GM18505 (cell line): ENCODE data around the gene COL2A1.

Experiments used
- ATAC-seq: cut with Tn5 transposase; IDR thresholded peaks from one replicate; pipeline ENCODE4 v1.9.1; 2021; ENCODE audit not compliant: unreplicated experiment
- POLR2A ChIP-seq: IDR thresholded peaks from 4 replicates; pipeline ENCODE4 v1.6.1; 2011; ENCODE audit warnings: borderline replicate concordance; ENCODE audit not compliant: insufficient read depth, insufficient read length; ENCODE audit errors: extremely low read depth

Gene COL2A1

GRCh38 chr12:47940773-47941474, 63.4 kb downstream of the COL2A1 start:
- no peak for TF ChIP-seq POLR2A
- no peak for ATAC-seq

GRCh38 chr12:47939009-47939601, 65.2 kb downstream of the COL2A1 start:
- no peak for ATAC-seq
- TF ChIP-seq POLR2A = no peak

GRCh38 chr12:47938594-47938993, 65.7 kb downstream of the COL2A1 start:
- ATAC-seq = no peak
- TF ChIP-seq POLR2A = no peak

- no peak for TF ChIP-seq POLR2A
- ATAC-seq = no peak
These were observed 66.2 kb downstream of the COL2A1 start for GRCh38 chr12:47938093-47938492.

GRCh38 chr12:47935184-47935583, 69.1 kb downstream of the COL2A1 start:
- TF ChIP-seq POLR2A = no peak
- no peak for ATAC-seq

GRCh38 chr12:47931187-47931586, 73.1 kb downstream of the COL2A1 start:
- no peak for TF ChIP-seq POLR2A
- ATAC-seq = no peak

- ATAC-seq = no peak
- TF ChIP-seq POLR2A = no peak
These were observed 73.6 kb downstream of the COL2A1 start for GRCh38 chr12:47930634-47931033.

- no peak for TF ChIP-seq POLR2A
- no peak for ATAC-seq
These were observed 76.9 kb downstream of the COL2A1 start for GRCh38 chr12:47927346-47927745.
